GM12801 (cell line): Measurements from ENCODE around the gene STKLD1.

Experiments used
- TF ChIP-seq, protein P1 (sequence below): IDR thresholded peaks from one replicate; pipeline ENCODE4 v1.5.1; 2011; ENCODE audit warnings: control low read depth; ENCODE audit not compliant: insufficient read length; ENCODE audit errors: extremely low read depth

Gene STKLD1

DNA sequence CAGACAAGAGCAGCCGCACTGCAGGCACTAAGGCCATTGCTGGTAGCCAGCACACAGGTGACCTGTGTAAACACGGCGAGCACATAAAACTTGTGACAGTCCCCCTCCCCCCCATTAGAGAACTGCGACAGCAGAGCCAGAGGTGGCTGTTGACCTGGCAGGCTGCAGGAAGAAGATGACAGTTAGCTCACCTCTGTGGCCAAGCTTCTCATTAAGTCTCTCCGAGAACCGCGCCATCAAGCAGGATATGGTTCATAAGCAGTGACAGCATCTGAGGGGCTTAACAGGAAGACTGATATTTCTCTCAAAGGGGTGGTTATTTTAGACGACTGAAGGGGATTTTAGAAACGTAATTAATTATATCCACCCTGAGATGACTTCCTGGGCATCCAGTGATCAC is 5.5 kb upstream of the STKLD1 start:
- TF ChIP-seq, protein P1, sequence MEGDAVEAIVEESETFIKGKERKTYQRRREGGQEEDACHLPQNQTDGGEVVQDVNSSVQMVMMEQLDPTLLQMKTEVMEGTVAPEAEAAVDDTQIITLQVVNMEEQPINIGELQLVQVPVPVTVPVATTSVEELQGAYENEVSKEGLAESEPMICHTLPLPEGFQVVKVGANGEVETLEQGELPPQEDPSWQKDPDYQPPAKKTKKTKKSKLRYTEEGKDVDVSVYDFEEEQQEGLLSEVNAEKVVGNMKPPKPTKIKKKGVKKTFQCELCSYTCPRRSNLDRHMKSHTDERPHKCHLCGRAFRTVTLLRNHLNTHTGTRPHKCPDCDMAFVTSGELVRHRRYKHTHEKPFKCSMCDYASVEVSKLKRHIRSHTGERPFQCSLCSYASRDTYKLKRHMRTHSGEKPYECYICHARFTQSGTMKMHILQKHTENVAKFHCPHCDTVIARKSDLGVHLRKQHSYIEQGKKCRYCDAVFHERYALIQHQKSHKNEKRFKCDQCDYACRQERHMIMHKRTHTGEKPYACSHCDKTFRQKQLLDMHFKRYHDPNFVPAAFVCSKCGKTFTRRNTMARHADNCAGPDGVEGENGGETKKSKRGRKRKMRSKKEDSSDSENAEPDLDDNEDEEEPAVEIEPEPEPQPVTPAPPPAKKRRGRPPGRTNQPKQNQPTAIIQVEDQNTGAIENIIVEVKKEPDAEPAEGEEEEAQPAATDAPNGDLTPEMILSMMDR, result no peak

- TF ChIP-seq, protein P1, result no peak
Measured at GRCh38 chr9:133371261-133371711, 4.9 kb upstream of the STKLD1 start.

GRCh38 chr9:133372144-133372543 is 4.0 kb upstream of the STKLD1 start:
- TF ChIP-seq, protein P1, result no peak

GRCh38 chr9:133374612-133375115 is 1.5 kb upstream of the STKLD1 start:
- TF ChIP-seq, protein P1, result no peak

- TF ChIP-seq, protein P1, result no peak
Measured at GRCh38 chr9:133375116-133375723, 946 bp upstream of the STKLD1 start.

- TF ChIP-seq, protein P1, result no peak
Measured at GRCh38 chr9:133377721-133378216, 1.6 kb downstream of the STKLD1 start.

GRCh38 chr9:133378408-133378962 is 2.3 kb downstream of the STKLD1 start:
- TF ChIP-seq, protein P1, result no peak
